NCI-H146 (cell line): ENCODE data around the gene MRPL36.
A peak's percentile ranks its signal among the peaks of the same experiment; 100 is the strongest.
"Not testable (repeated sequence)": the region's sequence is repeated elsewhere in the genome, so short reads cannot be mapped to it uniquely, and the experiment has no call there.

ENCODE experiments used
- DNase-seq: peaks from one replicate; lab custom pipeline; 2025; lab: John Stamatoyannopoulos, UW

MRPL36 gene

GRCh38 chr5:1796371-1797102 lies 3.1 kb downstream of the MRPL36 start:
- no peak for DNase-seq

GRCh38 chr5:1795931-1796330 lies 3.7 kb downstream of the MRPL36 start:
- DNase-seq, result no peak

GRCh38 chr5:1795506-1795905 lies 4.1 kb downstream of the MRPL36 start:
- DNase-seq, result no peak

GRCh38 chr5:1794901-1795290 lies 4.7 kb downstream of the MRPL36 start:
- DNase-seq, result no peak

GRCh38 chr5:1793966-1794900 lies 5.4 kb downstream of the MRPL36 start:
- DNase-seq, result no peak

GRCh38 chr5:1793301-1793740 lies 6.3 kb downstream of the MRPL36 start:
- no peak for DNase-seq

GRCh38 chr5:1792842-1793266 lies 6.8 kb downstream of the MRPL36 start:
- no peak for DNase-seq

- no peak for DNase-seq
Observed at GRCh38 chr5:1791176-1791575, 8.5 kb downstream of the MRPL36 start.

GRCh38 chr5:1789834-1790471 lies 9.7 kb downstream of the MRPL36 start:
- DNase-seq, result no peak

- not testable (repeated sequence) for DNase-seq
Observed at GRCh38 chr5:1789438-1789833, 10.2 kb downstream of the MRPL36 start.

GRCh38 chr5:1788828-1789227 lies 10.8 kb downstream of the MRPL36 start:
- DNase-seq, result peak; percentile 35

- DNase-seq, result no peak
Observed at GRCh38 chr5:1788200-1788599, 11.4 kb downstream of the MRPL36 start.

- DNase-seq, result no peak
Observed at GRCh38 chr5:1787472-1788047, 12.1 kb downstream of the MRPL36 start.

- no peak for DNase-seq
Observed at GRCh38 chr5:1786621-1787471, 12.8 kb downstream of the MRPL36 start.

GRCh38 chr5:1785984-1786383 lies 13.7 kb downstream of the MRPL36 start:
- DNase-seq, result no peak

GRCh38 chr5:1785062-1785461 lies 14.6 kb downstream of the MRPL36 start:
- DNase-seq, result no peak

- DNase-seq, result no peak
Observed at GRCh38 chr5:1784197-1785050, 15.2 kb downstream of the MRPL36 start.

GRCh38 chr5:1783216-1783554 lies 16.5 kb downstream of the MRPL36 start:
- DNase-seq, result no peak

GRCh38 chr5:1782385-1783215 lies 17.0 kb downstream of the MRPL36 start:
- no peak for DNase-seq
